Measurements from ENCODE around the gene TRAK2. TPM values are rescaled to one million over a fixed set of nuclear protein-coding genes. Genes with fewer than 3 reads are reported as not detected.

The TRAK2 gene
- total RNA-seq, 1 experiment from 2014 or later, result 30.1 TPM

GRCh38 chr2:201466050-201466675, 14.9 kb upstream of the TRAK2 start:
- DNase-seq (ENCODE audit: low spot score), result peak; percentile 12
- H3K27me3 ChIP-seq (replicated peaks; ENCODE audit: insufficient read depth, low read depth, low read length, poor library complexity), result no peaks in the 10 kb centered on the region
- CTCF ChIA-PET, result no interaction called here
- H3K9me3 ChIP-seq (ENCODE audit: low read depth, low read length, poor library complexity, severe bottlenecking), result peaks cover 8% of the 10 kb centered on the region
- TF ChIP-seq EZH2 (IDR thresholded peaks at IDR 0.05; ENCODE audit: borderline replicate concordance, low read depth, low read length, poor library complexity, severe bottlenecking), result no peak
- no peak for TF ChIP-seq CTCF (conservative IDR thresholded peaks at IDR 0.05; ENCODE audit: low read depth, low read length)
- no TSS peak for BruUV-seq (replicated peaks)
- H3K27ac ChIP-seq (ENCODE audit: low read depth, low read length, poor library complexity, severe bottlenecking), result no peak overlapping the region
- POLR2A ChIA-PET (ENCODE audit: low non-redundant PET), result no interaction called here
- H3K36me3 ChIP-seq (ENCODE audit: insufficient read depth, low read length, poor library complexity, severe bottlenecking), result peaks cover 3% of the 10 kb centered on the region
- intact Hi-C loops (cut with micrococcal nuclease; ENCODE audit: unreplicated experiment), result no loop called here
- no peak overlapping the region for H3K4me3 ChIP-seq (ENCODE audit: low read depth, low read length, poor library complexity, severe bottlenecking)
- H3K4me1 ChIP-seq (ENCODE audit: insufficient read depth, low read length, poor library complexity, severe bottlenecking), result peaks cover 3% of the 10 kb centered on the region

- Histone ChIP-seq H3K27me3 (replicated peaks; ENCODE audit: insufficient read depth, low read depth, low read length, poor library complexity) (no peaks in the 10 kb centered on the region), H3K4me3 (ENCODE audit: low read depth, low read length, poor library complexity, severe bottlenecking) (no peak overlapping the region), H3K9me3 (ENCODE audit: low read depth, low read length, poor library complexity, severe bottlenecking) (peaks cover 8% of the 10 kb centered on the region), H3K27ac (ENCODE audit: low read depth, low read length, poor library complexity, severe bottlenecking) (no peak overlapping the region), H3K4me1 (ENCODE audit: insufficient read depth, low read length, poor library complexity, severe bottlenecking) (peaks cover 3% of the 10 kb centered on the region), H3K36me3 (ENCODE audit: insufficient read depth, low read length, poor library complexity, severe bottlenecking) (peaks cover 7% of the 10 kb centered on the region)
- no peak for TF ChIP-seq CTCF (conservative IDR thresholded peaks at IDR 0.05; ENCODE audit: low read depth, low read length)
- TF ChIP-seq EZH2 (IDR thresholded peaks at IDR 0.05; ENCODE audit: borderline replicate concordance, low read depth, low read length, poor library complexity, severe bottlenecking), result no peak
- DNase-seq (ENCODE audit: low spot score), result no peak
- POLR2A ChIA-PET (ENCODE audit: low non-redundant PET), result no interaction called here
- intact Hi-C loops (cut with micrococcal nuclease; ENCODE audit: unreplicated experiment), result no loop called here
- no TSS peak for BruUV-seq (replicated peaks)
- CTCF ChIA-PET, result no interaction called here
These were observed 14.3 kb upstream of the TRAK2 start for GRCh38 chr2:201465524-201465971.

- no peak overlapping the region for H3K27ac ChIP-seq (ENCODE audit: low read depth, low read length, poor library complexity, severe bottlenecking)
- intact Hi-C loops (cut with micrococcal nuclease; ENCODE audit: unreplicated experiment), result no loop called here
- TF ChIP-seq EZH2 (IDR thresholded peaks at IDR 0.05; ENCODE audit: borderline replicate concordance, low read depth, low read length, poor library complexity, severe bottlenecking), result no peak
- TF ChIP-seq CTCF (conservative IDR thresholded peaks at IDR 0.05; ENCODE audit: low read depth, low read length), result no peak
- BruUV-seq (replicated peaks), result no TSS peak
- peaks cover 8% of the 10 kb centered on the region for H3K9me3 ChIP-seq (ENCODE audit: low read depth, low read length, poor library complexity, severe bottlenecking)
- H3K4me3 ChIP-seq (ENCODE audit: low read depth, low read length, poor library complexity, severe bottlenecking), result no peak overlapping the region
- ChIA-PET CTCF (no interaction called here), POLR2A (ENCODE audit: low non-redundant PET) (no interaction called here)
- H3K36me3 ChIP-seq (ENCODE audit: insufficient read depth, low read length, poor library complexity, severe bottlenecking), result peaks cover 7% of the 10 kb centered on the region
- DNase-seq (ENCODE audit: low spot score), result no peak
- no peaks in the 10 kb centered on the region for H3K27me3 ChIP-seq (replicated peaks; ENCODE audit: insufficient read depth, low read depth, low read length, poor library complexity)
- H3K4me1 ChIP-seq (ENCODE audit: insufficient read depth, low read length, poor library complexity, severe bottlenecking), result peaks cover 3% of the 10 kb centered on the region
These were observed 13.3 kb upstream of the TRAK2 start for GRCh38 chr2:201464547-201464946.
